Tibial nerve (tissue), 4 donors: Measurements from ENCODE around the gene DPH3. TPM values are rescaled to one million over a fixed set of nuclear protein-coding genes. Genes with fewer than 3 reads are reported as not detected.
A peak's percentile ranks its signal among the peaks of the same experiment; 100 is the strongest.

Experiments
- DNase-seq, 2 donors: peaks; one replicate each; pipeline ENCODE4 v3.0.0-alpha.2; 2019; ENCODE audit warnings: low spot score in 2 of 2
- H3K27ac ChIP-seq, 4 donors: fragments of 200-600 bp; sonication (generic) in 3 of 4; one replicate each; pipeline ENCODE4 v1.5.1; 2017 to 2019; ENCODE audit warnings: mild to moderate bottlenecking in 1 of 4
- H3K27me3 ChIP-seq, 2 donors: fragments of 200-600 bp; sonication (generic) in 1 of 2; one replicate each; pipeline versions ENCODE4 v1.5.1 to v1.6.0; 2017 to 2019
- H3K36me3 ChIP-seq, 3 donors: fragments of 200-600 bp; sonication (generic); one replicate each; pipeline ENCODE4 v1.5.1; 2018 to 2019
- H3K4me1 ChIP-seq, 4 donors: fragments of 200-600 bp; sonication (generic) in 3 of 4; one replicate each; pipeline ENCODE4 v1.5.1; 2017 to 2019
- H3K4me3 ChIP-seq, 4 donors: fragments of 200-600 bp; sonication (generic) in 3 of 4; one replicate each; pipeline ENCODE4 v1.5.1; 2017 to 2019; ENCODE audit warnings: mild to moderate bottlenecking in 1 of 4, moderate library complexity in 1 of 4
- H3K9me3 ChIP-seq, 4 donors: fragments of 200-600 bp; sonication (generic) in 3 of 4; one replicate each; pipeline ENCODE4 v1.5.1; 2017 to 2019
- CTCF ChIP-seq, 5 experiments: fragments of 200-600 bp in 3 of 5; fragments of 450-650 bp in 2 of 5; sonication (generic) in 3 of 5; IDR thresholded peaks; one replicate each; pipeline ENCODE4 v1.5.1; 2016 to 2019; ENCODE audit warnings: antibody characterized with exemption in 5 of 5, mild to moderate bottlenecking in 3 of 5, moderate library complexity in 2 of 5
- EP300 ChIP-seq, 2 donors: sonication (generic); formaldehyde crosslinking; IDR thresholded peaks; one replicate each; pipeline ENCODE4 v1.6.1; 2017; ENCODE audit warnings: antibody characterized with exemption in 2 of 2, mild to moderate bottlenecking in 1 of 2
- POLR2A ChIP-seq, 2 donors: fragments of 450-650 bp; IDR thresholded peaks; one replicate each; pipeline ENCODE4 v1.6.1; 2017; ENCODE audit warnings: antibody characterized with exemption in 2 of 2, mild to moderate bottlenecking in 2 of 2, moderate library complexity in 2 of 2
- WGBS, 2 donors: methylation state at CpG; one replicate each; pipeline ENCODE4 v1.1.5; 2018; 5-methylcytosine and 5-hydroxymethylcytosine counted together
- total RNA-seq, 4 donors: library from RNA; depleted of rRNA; stranded (reverse); fragments of >200 nt; gene quantifications; one replicate each; pipeline ENCODE4 v1.1.0, GENCODE V29; 2016

Gene DPH3
- total RNA-seq, 4 donors from 2014 or later = 11.4 to 20.5 (median 19.1) TPM

DNA sequence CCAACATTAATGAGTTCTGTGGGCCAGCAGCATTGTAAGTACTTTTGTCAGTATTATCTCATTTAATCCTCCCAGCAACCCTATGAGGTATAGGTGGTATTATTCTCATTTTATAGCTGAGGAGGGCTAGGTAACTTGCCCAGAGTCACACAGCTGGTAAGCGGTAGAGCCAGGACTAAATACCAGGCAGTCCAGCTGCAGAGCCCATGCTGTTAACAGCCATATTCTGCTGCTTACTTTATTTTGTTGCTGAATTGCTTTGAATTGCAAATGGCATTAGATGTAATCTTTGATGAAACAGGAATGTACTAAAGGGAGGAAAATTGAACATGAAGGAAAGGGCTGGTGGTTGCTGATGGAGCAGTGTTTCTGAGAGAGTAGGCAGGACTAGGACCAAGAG lies 19.9 kb upstream of the DPH3 start:
- H3K36me3 ChIP-seq = peaks cover 0 to 53% (median 0%) of the 10 kb centered on the region in 3 donors
- 94 to 95% methylated on average over 1 of the region's 1 CpG for WGBS, 2 donors
- H3K27ac ChIP-seq = no peak overlapping the region
- no peaks in the 10 kb centered on the region for H3K27me3 ChIP-seq
- no peak for DNase-seq
- H3K4me3 ChIP-seq = no peak overlapping the region
- no peaks in the 10 kb centered on the region for H3K9me3 ChIP-seq
- H3K4me1 ChIP-seq = peaks cover 0 to 21% (median 4%) of the 10 kb centered on the region in 4 donors
- TF ChIP-seq EP300 (IDR thresholded peaks at IDR 0.05) (no peak), POLR2A (IDR thresholded peaks at IDR 0.05) (no peak), CTCF (IDR thresholded peaks at IDR 0.05) (no peak)

GRCh38 chr3:16280671-16281070 lies 15.9 kb upstream of the DPH3 start:
- Histone ChIP-seq H3K36me3 (peaks cover 0 to 22% (median 0%) of the 10 kb centered on the region in 3 donors), H3K9me3 (no peaks in the 10 kb centered on the region), H3K4me1 (no peaks in the 10 kb centered on the region), H3K4me3 (no peak overlapping the region), H3K27ac (no peak overlapping the region), H3K27me3 (no peaks in the 10 kb centered on the region)
- DNase-seq = no peak
- no peak for TF ChIP-seq EP300 (IDR thresholded peaks at IDR 0.05)
- TF ChIP-seq CTCF (IDR thresholded peaks at IDR 0.05) = no peak
- TF ChIP-seq POLR2A (IDR thresholded peaks at IDR 0.05) = no peak
- WGBS, 2 donors = 77 to 85% methylated on average over 2 of the region's 2 CpGs

DNA sequence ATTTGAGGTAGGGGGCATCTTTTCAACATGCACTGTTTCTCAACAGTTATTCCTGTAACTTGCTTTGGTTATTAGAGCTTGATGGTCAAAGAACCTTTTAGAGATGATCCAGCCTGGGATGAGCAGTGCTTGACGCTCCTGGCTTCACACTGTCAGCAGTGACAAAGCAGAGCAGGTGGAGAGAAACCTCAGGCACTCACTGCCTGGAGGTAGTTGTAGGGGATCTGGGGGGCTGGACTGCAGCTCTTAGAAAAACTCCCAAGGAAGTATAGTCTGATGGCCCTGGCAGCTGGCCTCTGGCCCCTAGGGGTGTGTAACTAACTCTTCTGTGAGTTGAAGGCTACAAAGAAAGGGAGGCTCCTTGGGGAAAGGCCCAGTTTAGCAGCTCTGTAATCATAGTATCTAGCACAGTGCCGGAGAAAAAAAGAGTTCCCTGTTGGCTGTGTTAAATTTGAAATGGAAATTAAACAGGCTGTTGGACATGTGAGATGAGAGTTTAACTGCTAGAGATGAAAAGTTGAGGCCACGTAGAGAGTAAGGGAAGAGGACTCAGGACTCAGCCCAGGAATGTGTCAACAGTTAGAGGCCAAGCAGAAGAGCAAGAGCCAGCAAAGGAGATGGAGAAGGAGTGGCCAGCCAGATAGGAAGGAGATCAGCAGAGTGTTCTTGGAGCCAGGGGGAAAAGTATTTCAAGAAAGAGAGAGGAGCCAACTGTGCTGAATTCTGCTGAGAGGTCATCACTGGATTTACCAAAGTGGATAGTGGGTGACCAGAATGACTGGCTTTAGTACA lies 14.5 kb upstream of the DPH3 start:
- Histone ChIP-seq H3K36me3 (peaks cover 0 to 27% (median 0%) of the 10 kb centered on the region in 3 donors), H3K4me3 (no peak overlapping the region), H3K27ac (no peak overlapping the region), H3K27me3 (no peaks in the 10 kb centered on the region), H3K9me3 (no peaks in the 10 kb centered on the region), H3K4me1 (no peaks in the 10 kb centered on the region)
- TF ChIP-seq POLR2A (IDR thresholded peaks at IDR 0.05) = no peak
- no peak for TF ChIP-seq EP300 (IDR thresholded peaks at IDR 0.05)
- no peak for TF ChIP-seq CTCF (IDR thresholded peaks at IDR 0.05)
- DNase-seq = no peak
- 81 to 88% methylated on average over 3 of the region's 3 CpGs for WGBS, 2 donors

GRCh38 chr3:16277471-16277870 lies 12.7 kb upstream of the DPH3 start:
- Histone ChIP-seq H3K4me3 (no peak overlapping the region), H3K27ac (peak overlapping the region in 1 of 4 donors; percentile 6), H3K9me3 (no peaks in the 10 kb centered on the region), H3K4me1 (no peaks in the 10 kb centered on the region), H3K36me3 (peaks cover 0 to 25% (median 0%) of the 10 kb centered on the region in 3 donors), H3K27me3 (no peaks in the 10 kb centered on the region)
- DNase-seq = no peak
- WGBS, 2 donors = 65 to 74% methylated on average over 3 of the region's 3 CpGs
- TF ChIP-seq POLR2A (IDR thresholded peaks at IDR 0.05) = no peak
- no peak for TF ChIP-seq CTCF (IDR thresholded peaks at IDR 0.05)
- no peak for TF ChIP-seq EP300 (IDR thresholded peaks at IDR 0.05)

- no peak for DNase-seq
- Histone ChIP-seq H3K27me3 (no peaks in the 10 kb centered on the region), H3K4me1 (peaks cover 0 to under 1% (median 0%) of the 10 kb centered on the region in 4 donors), H3K9me3 (no peaks in the 10 kb centered on the region), H3K4me3 (no peak overlapping the region), H3K36me3 (peaks cover 0 to 39% (median 0%) of the 10 kb centered on the region in 3 donors), H3K27ac (no peak overlapping the region)
- TF ChIP-seq CTCF (IDR thresholded peaks at IDR 0.05) (no peak), POLR2A (IDR thresholded peaks at IDR 0.05) (no peak), EP300 (IDR thresholded peaks at IDR 0.05) (no peak)
- WGBS, 2 donors = 96 to 98% methylated on average over 2 of the region's 2 CpGs
These were observed 9.1 kb upstream of the DPH3 start for GRCh38 chr3:16273867-16274266.
